Smooth muscle cell (in vitro differentiated cells): ENCODE data around the gene KIAA0408. TPM values are rescaled to one million over a fixed set of nuclear protein-coding genes. Genes with fewer than 3 reads are reported as not detected.

ENCODE experiments used
- DNase-seq: peaks from one replicate; lab custom pipeline; 2025; ENCODE audit not compliant: unreplicated experiment; lab: John Stamatoyannopoulos, UW
- H2AFZ ChIP-seq: fragments of 200-600 bp; sonication (generic); 2 replicates; pipeline ENCODE4 v1.6.0; 2016; ENCODE audit warnings: antibody characterized with exemption, low read depth, mild to moderate bottlenecking
- H3F3A ChIP-seq: fragments of 200-600 bp; sonication (generic); 2 replicates; pipeline ENCODE4 v1.6.0; 2017; ENCODE audit warnings: antibody characterized with exemption, low read depth
- H3K27ac ChIP-seq: fragments of 200-600 bp; sonication (generic); 2 replicates; pipeline ENCODE4 v1.5.1; 2016; ENCODE audit warnings: low read depth, mild to moderate bottlenecking
- H3K27me3 ChIP-seq: fragments of 200-600 bp; sonication (generic); 2 replicates; pipeline ENCODE4 v1.6.1; 2016; ENCODE audit warnings: low read depth, mild to moderate bottlenecking
- H3K36me3 ChIP-seq: fragments of 200-600 bp; sonication (generic); 2 replicates; pipeline ENCODE4 v1.5.1; 2016; ENCODE audit warnings: low read depth
- H3K4me1 ChIP-seq: fragments of 200-600 bp; sonication (generic); 2 replicates; pipeline ENCODE4 v1.5.1; 2016; ENCODE audit warnings: low read depth
- H3K4me2 ChIP-seq: fragments of 200-600 bp; sonication (generic); 2 replicates; pipeline ENCODE4 v1.6.0; 2016; ENCODE audit warnings: mild to moderate bottlenecking
- H3K4me3 ChIP-seq: fragments of 200-600 bp; sonication (generic); 2 replicates; pipeline ENCODE4 v1.5.1; 2016; ENCODE audit warnings: mild to moderate bottlenecking
- H3K79me2 ChIP-seq: fragments of 200-600 bp; sonication (generic); 2 replicates; pipeline ENCODE4 v1.6.0; 2016; ENCODE audit warnings: low read depth, mild to moderate bottlenecking
- H3K9ac ChIP-seq: fragments of 200-600 bp; sonication (generic); 2 replicates; pipeline ENCODE4 v1.6.0; 2016; ENCODE audit warnings: low read depth
- H3K9me3 ChIP-seq: fragments of 200-600 bp; sonication (generic); replicated peaks from 2 replicates; pipeline ENCODE4 v1.5.1; 2016; ENCODE audit warnings: low read depth
- H4K20me1 ChIP-seq: fragments of 200-600 bp; sonication (generic); 2 replicates; pipeline ENCODE4 v1.6.0; 2016; ENCODE audit warnings: low read depth
- WGBS: methylation state at CpG from one replicate; pipeline ENCODE4 v1.1.7; 2016; ENCODE audit warnings: low lambda C conversion rate; 5-methylcytosine and 5-hydroxymethylcytosine counted together
- polyA plus RNA-seq: library from polyadenylated mRNA; unstranded; fragments of >200 nt; fragmentation: Nextera tagmentation; extraction: Ambion mirVana; gene quantifications from 2 replicates; pipeline ENCODE4 v1.2.1, GENCODE V29; 2016
- total RNA-seq: library from RNA; depleted of rRNA; stranded (reverse); fragments of >200 nt; gene quantifications from 2 replicates; pipeline ENCODE4 v1.2.3, GENCODE V29; 2014
- TF ChIP-seq, protein P1 (sequence below): fragments of 200-600 bp; sonication (generic); IDR thresholded peaks from 2 replicates; pipeline ENCODE4 v1.5.1; 2017; ENCODE audit warnings: borderline replicate concordance, mild to moderate bottlenecking, antibody characterized with exemption; ENCODE audit not compliant: insufficient read depth, poor library complexity, severe bottlenecking

The KIAA0408 gene
- total and polyA plus RNA-seq, 2 experiments from 2014 or later: 2.8 to 8.9 TPM

DNA sequence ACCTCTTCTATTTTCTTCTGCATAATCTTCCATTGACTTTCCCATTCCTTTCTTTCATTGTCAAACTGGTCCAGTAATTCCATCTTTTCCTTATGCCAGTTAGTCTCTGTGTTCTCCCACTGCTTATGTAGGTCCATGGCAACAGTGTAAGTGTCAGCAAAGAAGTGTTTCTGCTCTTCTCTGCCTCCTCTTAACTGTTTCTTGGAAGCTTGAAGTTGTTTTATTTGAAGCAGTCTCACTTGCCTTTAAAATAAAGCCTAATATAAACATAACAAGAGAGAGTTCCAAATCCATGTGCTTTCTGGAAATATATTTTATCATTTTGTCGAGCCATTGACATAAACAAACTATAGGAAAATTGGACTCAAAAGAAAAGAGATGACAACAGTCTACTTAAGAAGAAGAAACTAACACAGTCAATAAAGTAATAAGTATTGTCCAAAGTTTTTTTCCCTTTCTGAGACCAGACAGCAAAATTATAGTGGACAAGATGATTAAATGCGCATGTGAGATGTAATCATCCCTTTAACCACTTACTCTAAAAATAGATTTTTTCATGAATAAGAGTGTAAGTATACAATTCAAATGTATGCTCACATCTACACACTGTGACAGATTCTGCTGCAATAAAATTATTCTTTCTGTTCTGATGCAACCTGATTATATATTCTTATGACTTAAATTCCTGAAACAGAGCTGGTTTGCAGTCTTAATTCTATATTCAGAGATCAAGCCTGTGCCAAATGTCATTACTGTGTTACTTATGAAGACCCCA lies 5.2 kb downstream of the KIAA0408 start:
- Histone ChIP-seq H3K36me3 (no peaks in the 10 kb centered on the region), H3K4me1 (peaks cover 14% of the 10 kb centered on the region), H3K27ac (peak overlapping the region; percentile 74), H3K4me2 (peak overlapping the region; percentile 66), H3K4me3 (peak overlapping the region; percentile 11), H3K79me2 (peaks cover 6% of the 10 kb centered on the region), H3F3A (peaks cover 19% of the 10 kb centered on the region), H4K20me1 (no peaks in the 10 kb centered on the region), H3K27me3 (no peaks in the 10 kb centered on the region), H3K9ac (no peak overlapping the region), H3K9me3 (no peaks in the 10 kb centered on the region), H2AFZ (peak overlapping the region; percentile 32)
- WGBS: 32% methylated on average over 2 of the region's 2 CpGs
- TF ChIP-seq, protein P1, sequence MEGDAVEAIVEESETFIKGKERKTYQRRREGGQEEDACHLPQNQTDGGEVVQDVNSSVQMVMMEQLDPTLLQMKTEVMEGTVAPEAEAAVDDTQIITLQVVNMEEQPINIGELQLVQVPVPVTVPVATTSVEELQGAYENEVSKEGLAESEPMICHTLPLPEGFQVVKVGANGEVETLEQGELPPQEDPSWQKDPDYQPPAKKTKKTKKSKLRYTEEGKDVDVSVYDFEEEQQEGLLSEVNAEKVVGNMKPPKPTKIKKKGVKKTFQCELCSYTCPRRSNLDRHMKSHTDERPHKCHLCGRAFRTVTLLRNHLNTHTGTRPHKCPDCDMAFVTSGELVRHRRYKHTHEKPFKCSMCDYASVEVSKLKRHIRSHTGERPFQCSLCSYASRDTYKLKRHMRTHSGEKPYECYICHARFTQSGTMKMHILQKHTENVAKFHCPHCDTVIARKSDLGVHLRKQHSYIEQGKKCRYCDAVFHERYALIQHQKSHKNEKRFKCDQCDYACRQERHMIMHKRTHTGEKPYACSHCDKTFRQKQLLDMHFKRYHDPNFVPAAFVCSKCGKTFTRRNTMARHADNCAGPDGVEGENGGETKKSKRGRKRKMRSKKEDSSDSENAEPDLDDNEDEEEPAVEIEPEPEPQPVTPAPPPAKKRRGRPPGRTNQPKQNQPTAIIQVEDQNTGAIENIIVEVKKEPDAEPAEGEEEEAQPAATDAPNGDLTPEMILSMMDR: no peak
- no peak for DNase-seq

DNA sequence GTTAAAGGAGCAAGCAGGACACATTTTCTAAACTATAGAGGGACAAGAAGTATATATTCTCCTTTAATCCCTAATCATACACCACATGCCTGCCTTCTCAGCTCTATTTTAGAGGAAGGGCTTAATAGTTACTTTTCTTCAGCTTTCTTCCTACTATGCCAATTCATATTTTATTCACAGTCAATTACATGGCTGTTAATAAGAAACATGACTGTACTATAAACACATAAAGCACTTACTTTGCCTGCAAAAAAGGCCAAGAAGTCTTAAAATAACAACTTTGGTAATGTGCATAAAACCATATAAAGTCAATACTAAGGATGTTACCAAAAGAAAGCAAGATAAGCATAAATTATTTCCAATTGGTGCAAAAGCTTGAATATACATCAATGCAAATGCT lies 6.4 kb downstream of the KIAA0408 start:
- Histone ChIP-seq H4K20me1 (no peaks in the 10 kb centered on the region), H2AFZ (no peak overlapping the region), H3K4me3 (no peak overlapping the region), H3K36me3 (no peaks in the 10 kb centered on the region), H3K27ac (no peak overlapping the region), H3K27me3 (no peaks in the 10 kb centered on the region), H3K4me1 (peaks cover 1% of the 10 kb centered on the region), H3K79me2 (peaks cover 6% of the 10 kb centered on the region), H3K9me3 (no peaks in the 10 kb centered on the region), H3F3A (peaks cover 13% of the 10 kb centered on the region), H3K9ac (no peak overlapping the region), H3K4me2 (no peak overlapping the region)
- DNase-seq: no peak
- TF ChIP-seq, protein P1: no peak

- Histone ChIP-seq H3K4me1 (no peaks in the 10 kb centered on the region), H3K4me3 (no peak overlapping the region), H3K9ac (no peak overlapping the region), H3K36me3 (no peaks in the 10 kb centered on the region), H3K4me2 (no peak overlapping the region), H3K79me2 (peaks cover 6% of the 10 kb centered on the region), H4K20me1 (no peaks in the 10 kb centered on the region), H3K27ac (no peak overlapping the region), H3K9me3 (no peaks in the 10 kb centered on the region), H3F3A (peaks cover 6% of the 10 kb centered on the region), H2AFZ (no peak overlapping the region), H3K27me3 (no peaks in the 10 kb centered on the region)
- 94% methylated on average over 3 of the region's 3 CpGs for WGBS
- TF ChIP-seq, protein P1: no peak
- no peak for DNase-seq
These were observed 7.8 kb downstream of the KIAA0408 start for GRCh38 chr6:127451388-127451787.

- Histone ChIP-seq H3K27me3 (no peaks in the 10 kb centered on the region), H3K9ac (no peak overlapping the region)
These were observed 11.4 kb downstream of the KIAA0408 start for GRCh38 chr6:127447780-127448179.

More at GRCh38 chr6:127447780-127448179, 11.4 kb downstream of the KIAA0408 start:
- TF ChIP-seq, protein P1: no peak
- H3K36me3 ChIP-seq: no peaks in the 10 kb centered on the region
- no peaks in the 10 kb centered on the region for H3K4me1 ChIP-seq
- no peaks in the 10 kb centered on the region for H3K9me3 ChIP-seq
- DNase-seq: no peak
- H3K79me2 ChIP-seq: no peaks in the 10 kb centered on the region
- no peaks in the 10 kb centered on the region for H3F3A ChIP-seq
- no peak overlapping the region for H2AFZ ChIP-seq
- no peak overlapping the region for H3K27ac ChIP-seq
- H3K4me3 ChIP-seq: no peak overlapping the region
- no peak overlapping the region for H3K4me2 ChIP-seq
- no peaks in the 10 kb centered on the region for H4K20me1 ChIP-seq
